HPDE6-E6E7 (cell line): ENCODE measurements around the gene RAD23A.
"Not testable (repeated sequence)": the region's sequence is repeated elsewhere in the genome, so short reads cannot be mapped to it uniquely, and the experiment has no call there.

ENCODE experiments used
- DNase-seq: peaks from one replicate; pipeline ENCODE4 v3.0.0; 2011; ENCODE audit warnings: missing footprints; ENCODE audit errors: extremely low spot score

Gene RAD23A

DNA sequence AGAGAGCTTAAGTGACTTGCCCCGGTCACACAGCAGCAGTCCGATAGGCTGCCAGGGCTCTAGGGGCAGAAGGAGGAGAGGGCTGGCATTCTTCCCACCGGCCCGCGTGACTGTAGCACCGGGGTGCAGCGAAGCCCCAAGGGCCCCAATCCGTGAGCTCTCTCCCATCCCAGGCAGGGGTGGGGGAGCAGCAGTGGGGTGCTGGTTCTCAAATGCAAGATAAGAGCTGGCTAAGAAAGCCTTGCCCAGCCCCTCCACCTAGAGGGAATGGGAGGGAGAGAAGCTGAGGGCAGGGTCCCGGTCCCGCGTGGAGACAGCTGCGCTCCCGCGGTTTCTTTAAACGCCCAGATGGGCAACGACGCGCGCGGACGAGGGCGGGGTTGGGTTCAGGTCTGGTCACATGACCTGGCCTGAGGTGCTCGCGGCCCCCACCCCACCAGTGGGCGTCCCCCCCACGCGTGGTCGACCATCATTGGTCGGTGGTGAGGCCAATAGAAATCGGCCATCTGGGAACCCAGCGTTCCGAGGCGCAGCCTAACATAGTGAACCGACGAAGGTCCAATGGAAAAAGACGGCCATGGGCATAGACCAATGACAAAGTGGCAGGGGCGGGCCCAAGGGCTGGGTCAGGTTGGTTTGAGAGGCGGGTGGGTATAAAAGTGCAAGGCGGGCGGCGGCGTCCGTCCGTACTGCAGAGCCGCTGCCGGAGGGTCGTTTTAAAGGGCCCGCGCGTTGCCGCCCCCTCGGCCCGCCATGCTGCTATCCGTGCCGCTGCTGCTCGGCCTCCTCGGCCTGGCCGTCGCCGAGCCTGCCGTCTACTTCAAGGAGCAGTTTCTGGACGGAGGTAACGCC is 7.5 kb upstream of the RAD23A start, which contains the start of gene CALR:
TSS of gene CALR (plus strand) at position 683 of the 852 bp plus-strand sequence. CDS start at position 754, 71 bp downstream.
- DNase-seq, result peak; percentile 96

DNA sequence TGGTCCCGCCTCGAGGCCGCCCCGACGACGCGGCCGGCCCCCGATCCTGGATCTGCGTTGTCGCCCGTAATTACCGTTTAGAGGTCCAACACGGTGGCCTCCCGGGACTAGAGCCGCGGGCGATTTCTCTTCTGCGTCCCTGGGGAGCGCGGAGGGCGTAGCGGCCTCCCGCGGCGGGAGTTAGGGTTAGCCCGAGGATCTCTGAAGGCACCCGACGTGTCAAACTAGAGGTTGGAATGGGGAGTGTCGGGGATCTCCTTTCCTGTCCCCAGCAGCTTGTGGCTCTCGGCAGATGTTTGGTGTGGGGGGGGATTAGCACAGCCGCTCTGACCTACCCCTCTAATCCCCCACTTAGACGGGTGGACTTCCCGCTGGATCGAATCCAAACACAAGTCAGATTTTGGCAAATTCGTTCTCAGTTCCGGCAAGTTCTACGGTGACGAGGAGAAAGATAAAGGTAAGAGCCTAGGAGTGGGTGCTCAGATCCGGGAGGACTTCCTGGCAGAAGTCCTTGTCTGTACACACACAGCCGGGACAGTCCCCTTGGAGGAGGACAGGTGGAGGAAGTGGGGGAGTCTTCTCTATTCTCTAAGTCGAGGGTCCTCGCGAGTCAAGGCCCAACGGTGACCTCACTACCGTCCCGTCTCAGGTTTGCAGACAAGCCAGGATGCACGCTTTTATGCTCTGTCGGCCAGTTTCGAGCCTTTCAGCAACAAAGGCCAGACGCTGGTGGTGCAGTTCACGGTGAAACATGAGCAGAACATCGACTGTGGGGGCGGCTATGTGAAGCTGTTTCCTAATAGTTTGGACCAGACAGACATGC is 6.7 kb upstream of the RAD23A start:
- no peak for DNase-seq

- DNase-seq, result no peak
Observed at GRCh38 chr19:12939975-12940423, 5.7 kb upstream of the RAD23A start.

DNA sequence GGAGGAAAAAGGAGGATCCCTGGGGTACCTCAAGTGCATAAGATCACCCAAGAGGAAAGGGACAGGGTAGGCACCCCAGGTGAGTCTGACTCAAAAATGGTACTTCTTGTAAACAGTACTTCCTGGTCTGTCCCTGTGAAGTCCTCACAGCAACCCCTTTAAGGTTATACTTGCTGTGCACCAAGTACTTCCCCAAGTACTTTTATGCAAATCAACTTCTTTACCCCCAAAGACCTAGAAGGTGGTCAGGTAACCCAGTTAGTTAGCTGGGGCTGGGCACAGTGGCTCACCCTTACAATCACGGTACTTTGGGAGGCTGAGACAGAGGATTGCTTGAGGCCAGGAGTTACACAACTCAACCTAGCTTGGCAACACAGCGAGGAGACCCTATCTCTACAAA is 4.8 kb upstream of the RAD23A start:
- DNase-seq, result no peak

DNA sequence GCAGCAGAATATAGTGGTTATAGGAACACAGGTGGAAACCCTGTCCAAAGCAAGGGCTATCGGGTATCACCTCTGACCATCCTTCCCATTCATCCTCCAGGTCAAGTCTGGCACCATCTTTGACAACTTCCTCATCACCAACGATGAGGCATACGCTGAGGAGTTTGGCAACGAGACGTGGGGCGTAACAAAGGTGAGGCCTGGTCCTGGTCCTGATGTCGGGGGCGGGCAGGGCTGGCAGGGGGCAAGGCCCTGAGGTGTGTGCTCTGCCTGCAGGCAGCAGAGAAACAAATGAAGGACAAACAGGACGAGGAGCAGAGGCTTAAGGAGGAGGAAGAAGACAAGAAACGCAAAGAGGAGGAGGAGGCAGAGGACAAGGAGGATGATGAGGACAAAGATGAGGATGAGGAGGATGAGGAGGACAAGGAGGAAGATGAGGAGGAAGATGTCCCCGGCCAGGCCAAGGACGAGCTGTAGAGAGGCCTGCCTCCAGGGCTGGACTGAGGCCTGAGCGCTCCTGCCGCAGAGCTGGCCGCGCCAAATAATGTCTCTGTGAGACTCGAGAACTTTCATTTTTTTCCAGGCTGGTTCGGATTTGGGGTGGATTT is 2.1 kb upstream of the RAD23A start:
- no peak for DNase-seq

DNA sequence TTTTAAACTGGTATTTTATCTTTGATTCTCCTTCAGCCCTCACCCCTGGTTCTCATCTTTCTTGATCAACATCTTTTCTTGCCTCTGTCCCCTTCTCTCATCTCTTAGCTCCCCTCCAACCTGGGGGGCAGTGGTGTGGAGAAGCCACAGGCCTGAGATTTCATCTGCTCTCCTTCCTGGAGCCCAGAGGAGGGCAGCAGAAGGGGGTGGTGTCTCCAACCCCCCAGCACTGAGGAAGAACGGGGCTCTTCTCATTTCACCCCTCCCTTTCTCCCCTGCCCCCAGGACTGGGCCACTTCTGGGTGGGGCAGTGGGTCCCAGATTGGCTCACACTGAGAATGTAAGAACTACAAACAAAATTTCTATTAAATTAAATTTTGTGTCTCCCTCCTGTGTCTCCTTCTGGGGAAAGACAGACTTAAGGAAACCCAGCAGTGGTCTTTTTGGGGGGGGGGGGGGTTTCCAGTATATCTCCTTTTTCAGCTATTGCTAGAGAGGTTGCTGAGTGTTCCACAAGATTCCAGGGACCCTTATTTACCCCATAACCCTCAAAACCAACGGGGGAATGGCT is 1.5 kb upstream of the RAD23A start:
- no peak for DNase-seq

DNA sequence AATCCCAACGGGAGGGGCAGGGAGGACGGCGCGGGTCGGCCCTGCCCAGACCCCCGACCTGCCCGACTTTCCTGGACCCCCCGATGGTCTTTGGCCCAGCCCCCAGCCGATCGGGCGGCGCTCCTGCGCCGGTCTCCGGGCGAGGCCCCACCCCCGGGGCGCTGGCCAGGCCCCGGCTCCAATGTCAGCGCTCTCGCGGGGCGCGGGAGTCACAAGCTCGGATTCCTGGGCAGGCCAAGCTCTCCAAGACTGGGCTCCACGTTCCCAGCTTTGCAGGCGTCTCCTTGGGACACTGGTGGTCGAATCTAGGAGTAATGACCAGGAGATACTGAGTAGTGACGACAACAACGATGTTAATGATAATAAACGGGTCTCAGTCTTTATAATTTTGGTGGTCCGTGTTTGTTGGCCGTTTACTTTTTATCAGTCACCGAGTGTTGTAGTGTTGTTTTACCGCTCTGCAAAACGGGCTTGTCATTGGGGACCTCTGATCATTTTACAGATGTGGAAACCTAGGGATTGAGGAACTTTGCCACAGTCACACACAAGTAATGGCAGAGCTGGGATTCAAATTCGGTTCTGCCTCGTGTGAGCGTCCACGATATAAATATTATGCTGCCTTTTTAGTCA is 545 bp downstream of the RAD23A start:
- DNase-seq, result peak; percentile 80

DNA sequence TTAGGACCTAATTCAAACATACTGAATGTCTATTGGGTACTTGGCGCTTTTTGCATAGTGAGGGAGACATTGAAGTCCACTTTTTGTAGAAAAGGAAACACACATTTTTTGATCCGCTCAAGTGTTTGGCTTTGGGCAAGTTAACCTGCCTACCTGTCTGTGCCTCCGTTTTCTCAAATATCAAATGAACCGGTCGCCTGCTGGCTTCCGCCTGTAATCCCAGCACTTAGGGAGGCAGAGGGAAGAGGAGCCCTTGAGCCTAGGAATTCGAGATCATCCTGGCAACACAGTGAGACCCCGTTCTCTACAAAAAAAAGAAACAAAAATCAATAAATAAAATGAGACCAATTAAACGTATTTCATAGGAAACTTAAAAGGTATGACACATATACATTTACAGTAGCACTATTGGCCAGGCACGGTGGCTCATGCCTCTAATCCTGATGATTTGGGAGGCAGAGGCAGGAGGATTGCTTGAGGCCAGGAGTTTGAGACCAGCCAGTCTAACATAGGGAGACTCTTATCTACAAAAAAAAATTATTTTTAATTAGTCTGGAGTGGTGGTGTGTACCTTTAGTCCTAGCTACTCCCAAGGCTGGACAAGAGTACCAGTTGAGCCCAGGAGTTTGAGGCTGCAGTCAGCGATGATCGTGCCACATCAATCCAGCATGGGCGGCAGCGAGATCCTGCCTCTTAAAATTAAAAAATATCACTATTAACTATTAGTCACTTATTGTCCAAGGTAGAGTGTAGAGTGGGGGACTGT is 1.3 kb downstream of the RAD23A start:
- DNase-seq, result no peak

DNA sequence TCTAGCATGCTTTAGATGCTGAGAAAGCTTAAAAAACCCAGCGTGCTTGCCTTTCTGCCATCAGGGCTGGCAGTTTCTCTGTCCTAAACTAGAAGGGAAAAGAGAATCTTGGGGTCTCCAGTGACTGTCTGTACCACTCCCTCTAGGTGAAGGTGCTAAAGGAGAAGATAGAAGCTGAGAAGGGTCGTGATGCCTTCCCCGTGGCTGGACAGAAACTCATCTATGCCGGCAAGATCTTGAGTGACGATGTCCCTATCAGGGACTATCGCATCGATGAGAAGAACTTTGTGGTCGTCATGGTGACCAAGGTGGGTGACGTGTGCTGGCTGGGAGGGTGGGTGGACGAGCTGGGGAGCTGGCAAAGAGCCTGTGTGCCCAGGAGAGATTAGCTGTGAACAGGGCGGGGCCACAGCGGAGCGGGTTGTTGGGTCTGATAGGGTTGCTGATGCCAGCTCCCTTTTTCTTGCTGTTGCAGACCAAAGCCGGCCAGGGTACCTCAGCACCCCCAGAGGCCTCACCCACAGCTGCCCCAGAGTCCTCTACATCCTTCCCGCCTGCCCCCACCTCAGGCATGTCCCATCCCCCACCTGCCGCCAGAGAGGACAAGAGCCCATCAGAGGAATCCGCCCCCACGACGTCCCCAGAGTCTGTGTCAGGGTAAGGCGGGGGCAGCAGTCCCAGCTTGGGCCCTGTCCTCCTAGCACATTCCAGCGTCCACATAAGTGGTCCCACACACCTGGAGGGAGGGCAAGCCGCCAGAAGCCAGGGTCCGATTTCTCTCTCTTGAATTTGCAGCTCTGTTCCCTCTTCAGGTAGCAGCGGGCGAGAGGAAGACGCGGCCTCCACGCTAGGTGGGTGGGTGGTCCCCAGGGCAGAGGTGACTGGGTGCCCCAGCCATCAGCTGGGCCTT is 2.3 kb downstream of the RAD23A start:
- no peak for DNase-seq

GRCh38 chr19:12948612-12949362 is 3.1 kb downstream of the RAD23A start:
- DNase-seq, result no peak

DNA sequence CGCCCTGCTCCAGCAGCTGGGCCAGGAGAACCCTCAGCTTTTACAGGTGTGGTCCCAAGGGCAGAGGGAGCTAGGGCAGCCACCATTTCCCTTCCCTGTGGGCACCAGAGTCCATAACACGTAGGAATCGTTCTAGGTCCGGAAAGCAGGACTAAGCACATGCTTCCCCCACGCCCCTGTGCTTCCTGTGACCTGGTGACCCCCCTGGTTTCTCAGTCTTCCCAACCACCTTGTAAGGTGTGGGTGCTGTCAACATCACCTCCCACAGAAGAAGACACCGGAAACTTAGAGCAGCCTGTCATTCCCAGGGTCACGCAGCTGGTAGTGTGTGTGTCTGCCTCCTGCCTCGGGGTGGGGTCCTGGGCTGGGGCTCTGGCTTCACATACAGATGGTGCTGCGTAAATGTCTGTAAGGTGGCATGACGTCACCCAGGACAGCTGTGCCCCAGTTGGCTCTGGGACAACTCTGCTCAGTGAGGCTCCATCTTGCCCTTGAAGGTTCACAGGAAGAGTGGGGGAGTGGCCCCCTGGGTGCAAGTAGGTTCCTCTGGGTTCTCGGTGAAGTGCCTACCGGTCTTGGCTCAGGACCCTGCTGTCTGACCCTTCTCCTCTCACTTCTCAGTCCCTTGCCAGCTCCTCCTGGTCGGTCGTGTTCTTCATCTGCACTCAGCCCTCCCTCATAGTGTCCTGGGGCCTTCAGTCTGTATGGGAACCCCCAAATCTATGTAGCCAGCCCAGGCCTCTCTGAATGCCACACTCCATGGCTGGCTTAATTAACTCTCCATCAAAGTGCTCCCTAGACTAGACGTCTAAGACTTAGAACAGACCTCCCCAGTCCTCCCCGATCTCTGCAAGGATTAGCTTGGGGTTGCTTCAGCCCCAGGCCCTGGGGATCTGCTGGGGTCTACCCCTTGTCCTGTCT is 4.0 kb downstream of the RAD23A start:
- no peak for DNase-seq

- DNase-seq, result not testable (repeated sequence)
Observed at GRCh38 chr19:12952050-12952449, 6.4 kb downstream of the RAD23A start.

DNA sequence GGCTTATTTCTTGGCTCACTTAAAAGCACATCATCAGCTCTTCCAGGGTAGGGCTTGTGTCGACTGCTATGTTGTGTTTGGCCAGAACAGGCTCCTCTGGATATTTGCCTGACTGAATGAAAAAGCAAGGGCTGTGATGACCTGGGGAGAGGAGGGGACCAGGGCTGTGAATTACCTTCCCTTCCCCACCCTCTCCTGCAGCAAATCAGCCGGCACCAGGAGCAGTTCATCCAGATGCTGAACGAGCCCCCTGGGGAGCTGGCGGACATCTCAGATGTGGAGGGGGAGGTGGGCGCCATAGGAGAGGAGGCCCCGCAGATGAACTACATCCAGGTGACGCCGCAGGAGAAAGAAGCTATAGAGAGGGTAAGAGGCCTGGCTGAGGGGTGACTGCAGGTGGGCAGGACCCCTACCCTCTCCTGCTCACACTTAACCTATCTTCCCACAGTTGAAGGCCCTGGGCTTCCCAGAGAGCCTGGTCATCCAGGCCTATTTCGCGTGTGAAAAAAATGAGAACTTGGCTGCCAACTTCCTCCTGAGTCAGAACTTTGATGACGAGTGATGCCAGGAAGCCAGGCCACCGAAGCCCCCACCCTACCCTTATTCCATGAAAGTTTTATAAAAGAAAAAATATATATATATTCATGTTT is 7.0 kb downstream of the RAD23A start:
- no peak for DNase-seq

DNA sequence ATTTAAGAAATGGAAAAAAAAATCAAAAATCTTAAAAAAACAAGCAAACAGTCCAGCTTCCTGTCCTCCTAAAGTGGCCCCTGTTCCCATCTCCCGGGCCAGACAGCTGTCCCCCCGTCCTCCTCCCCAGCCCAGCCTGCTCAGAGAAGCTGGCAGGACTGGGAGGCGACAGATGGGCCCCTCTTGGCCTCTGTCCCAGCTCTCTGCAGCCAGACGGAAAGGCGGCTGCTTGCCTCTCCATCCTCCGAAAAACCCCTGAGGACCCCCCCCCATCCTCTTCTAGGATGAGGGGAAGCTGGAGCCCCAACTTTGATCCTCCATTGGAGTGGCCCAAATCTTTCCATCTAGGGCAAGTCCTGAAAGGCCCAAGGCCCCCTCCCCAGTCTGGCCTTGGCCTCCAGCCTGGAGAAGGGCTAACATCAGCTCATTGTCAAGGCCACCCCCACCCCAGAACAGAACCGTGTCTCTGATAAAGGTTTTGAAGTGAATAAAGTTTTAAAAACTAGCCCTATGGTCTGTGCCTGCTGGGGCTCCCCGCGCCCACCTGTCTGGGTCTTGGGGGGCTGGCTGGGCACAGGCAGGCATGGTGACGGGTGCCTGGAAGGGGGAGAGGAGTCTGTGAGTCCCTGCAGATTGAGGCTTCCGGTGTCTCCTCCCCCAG is 7.6 kb downstream of the RAD23A start:
- DNase-seq, result no peak

- DNase-seq, result no peak
Observed at GRCh38 chr19:12953799-12954611, 8.3 kb downstream of the RAD23A start.

GRCh38 chr19:12954612-12954962 is 8.9 kb downstream of the RAD23A start:
- no peak for DNase-seq
